WTC11 (cell line): ENCODE results near the gene ARHGAP45. TPM values are rescaled to one million over a fixed set of nuclear protein-coding genes. Genes with fewer than 3 reads are reported as not detected.

Experiments used
- ATAC-seq: fragments of 200-7000 bp; cut with Tn5 transposase; 2 replicates; pipeline ENCODE4 v1.10.0; 2021; ENCODE audit warnings: mild to moderate bottlenecking, moderate library complexity
- CTCF ChIA-PET: fragments of 300-600 bp; sonication (Branson Sonifier 250); formaldehyde crosslinking; loops from one replicate; lab custom pipeline; 2021; ENCODE audit warnings: antibody characterized with exemption; lab: Charles Lee
- POLR2A ChIA-PET: fragments of 350-600 bp; sonication (Branson Sonifier 250); formaldehyde crosslinking; loops from one replicate; lab custom pipeline; 2021; ENCODE audit warnings: antibody characterized with exemption; lab: Charles Lee
- DNase-seq: peaks from one replicate; pipeline ENCODE4 v3.0.0; 2021; ENCODE audit warnings: low spot score
- H3K27ac Mint-ChIP-seq: 2 replicates; pipeline ENCODE4 v1.8.0; 2021; ENCODE audit warnings: mixed read lengths
- H3K27me3 Mint-ChIP-seq: 2 replicates; pipeline ENCODE4 v1.8.0; 2021; ENCODE audit warnings: low read depth, mild to moderate bottlenecking, moderate library complexity, mixed read lengths
- H3K36me3 Mint-ChIP-seq: 2 replicates; pipeline ENCODE4 v1.8.0; 2021; ENCODE audit warnings: mixed read lengths
- H3K4me1 Mint-ChIP-seq: 2 replicates; pipeline ENCODE4 v1.8.0; 2022; ENCODE audit warnings: mixed read lengths
- H3K4me3 Mint-ChIP-seq: 2 replicates; pipeline ENCODE4 v1.8.0; 2021; ENCODE audit warnings: mild to moderate bottlenecking, moderate library complexity, mixed read lengths
- H3K9me3 Mint-ChIP-seq: 2 replicates; pipeline ENCODE4 v1.8.0; 2021; ENCODE audit warnings: mixed read lengths
- CREB1 ChIP-seq: sonication (generic); formaldehyde crosslinking; IDR thresholded peaks from 2 replicates; pipeline ENCODE4 v1.8.0; 2023; ENCODE audit warnings: mild to moderate bottlenecking, missing genetic modification reagents
- ELF4 ChIP-seq: sonication (generic); formaldehyde crosslinking; IDR thresholded peaks from 2 replicates; pipeline ENCODE4 v1.8.1; 2022; ENCODE audit warnings: low read depth, mild to moderate bottlenecking, moderate library complexity, missing genetic modification reagents
- FOXK1 ChIP-seq: sonication (generic); formaldehyde crosslinking; IDR thresholded peaks from 2 replicates; pipeline ENCODE4 v1.8.0; 2022; ENCODE audit warnings: mild to moderate bottlenecking, moderate library complexity, missing genetic modification reagents
- FOXP1 ChIP-seq: sonication (generic); formaldehyde crosslinking; IDR thresholded peaks from 2 replicates; pipeline ENCODE4 v1.8.0; 2022; ENCODE audit warnings: missing genetic modification reagents, mild to moderate bottlenecking, moderate library complexity, borderline replicate concordance
- GRHL2 ChIP-seq: fragments of 250-450 bp; sonication (Bioruptor Pico); IDR thresholded peaks from 2 replicates; pipeline ENCODE4 v1.8.0; 2022; ENCODE audit warnings: mild to moderate bottlenecking, moderate library complexity; ENCODE audit not compliant: insufficient replicate concordance, severe bottlenecking
- JAZF1 ChIP-seq: fragments of 250-450 bp; sonication (Bioruptor Pico); IDR thresholded peaks from 2 replicates; pipeline ENCODE4 v1.9.0; 2021; ENCODE audit warnings: moderate library complexity, mild to moderate bottlenecking, inconsistent platforms
- MLX ChIP-seq: sonication (generic); formaldehyde crosslinking; IDR thresholded peaks from 2 replicates; pipeline ENCODE4 v1.8.1; 2023; ENCODE audit warnings: mild to moderate bottlenecking, missing genetic modification reagents, moderate library complexity
- NFYB ChIP-seq: sonication (generic); formaldehyde crosslinking; conservative IDR thresholded peaks from 2 replicates; pipeline ENCODE4 v1.8.0; 2022; ENCODE audit warnings: low read depth, missing genetic modification reagents
- SOX15 ChIP-seq: fragments of 250-450 bp; sonication (Bioruptor Pico); IDR thresholded peaks from 2 replicates; pipeline ENCODE4 v1.9.0; 2021; ENCODE audit warnings: mild to moderate bottlenecking
- TEAD1 ChIP-seq: sonication (generic); formaldehyde crosslinking; IDR thresholded peaks from 2 replicates; pipeline ENCODE4 v1.8.0; 2022; ENCODE audit warnings: mild to moderate bottlenecking, missing genetic modification reagents
- ZNF219 ChIP-seq: sonication (generic); formaldehyde crosslinking; IDR thresholded peaks from 2 replicates; pipeline ENCODE4 v1.8.0; 2023; ENCODE audit warnings: missing genetic modification reagents, mild to moderate bottlenecking, borderline replicate concordance
- ZNF281 ChIP-seq: sonication (generic); formaldehyde crosslinking; IDR thresholded peaks from 2 replicates; pipeline ENCODE4 v1.8.0; 2023; ENCODE audit warnings: mild to moderate bottlenecking, missing genetic modification reagents
- total RNA-seq: library from RNA; stranded (reverse); gene quantifications from 3 replicates; pipeline ENCODE4 v1.2.3, GENCODE V29; 2021
- TF ChIP-seq, protein P1 (sequence below): fragments of 250-450 bp; sonication (Bioruptor Pico); IDR thresholded peaks from 2 replicates; pipeline ENCODE4 v1.8.0; 2021; ENCODE audit warnings: mild to moderate bottlenecking
- TF ChIP-seq, protein P2 (sequence below): sonication (generic); formaldehyde crosslinking; IDR thresholded peaks from 2 replicates; pipeline ENCODE4 v1.8.0; 2022; ENCODE audit warnings: mild to moderate bottlenecking, missing genetic modification reagents
- TF ChIP-seq, protein P3 (sequence below): fragments of 200-600 bp; IDR thresholded peaks from 2 replicates; pipeline ENCODE4 v1.8.0; 2022; ENCODE audit warnings: antibody characterized with exemption

The ARHGAP45 gene
- total RNA-seq, 1 experiment from 2014 or later, result 40.9 TPM

- TF ChIP-seq, protein P1, sequence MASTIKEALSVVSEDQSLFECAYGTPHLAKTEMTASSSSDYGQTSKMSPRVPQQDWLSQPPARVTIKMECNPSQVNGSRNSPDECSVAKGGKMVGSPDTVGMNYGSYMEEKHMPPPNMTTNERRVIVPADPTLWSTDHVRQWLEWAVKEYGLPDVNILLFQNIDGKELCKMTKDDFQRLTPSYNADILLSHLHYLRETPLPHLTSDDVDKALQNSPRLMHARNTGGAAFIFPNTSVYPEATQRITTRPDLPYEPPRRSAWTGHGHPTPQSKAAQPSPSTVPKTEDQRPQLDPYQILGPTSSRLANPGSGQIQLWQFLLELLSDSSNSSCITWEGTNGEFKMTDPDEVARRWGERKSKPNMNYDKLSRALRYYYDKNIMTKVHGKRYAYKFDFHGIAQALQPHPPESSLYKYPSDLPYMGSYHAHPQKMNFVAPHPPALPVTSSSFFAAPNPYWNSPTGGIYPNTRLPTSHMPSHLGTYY (CRISPR knock-in tag), result no peak
- TF ChIP-seq TEAD1 (CRISPR knock-in tag), result no peak
- peaks cover 15% of the 10 kb centered on the region for H3K4me1 Mint-ChIP-seq
- DNase-seq (no peak), ATAC-seq (no peak)
- ChIA-PET CTCF (interaction anchor here (0.9 to 7.5 kb wide), 4 partner anchors 9 to 182 kb away, joined by 4 to 109 read pairs (median 6); no protein-coding TSS in a partner anchor), POLR2A (interaction anchor here (0.6 to 0.7 kb wide), 3 partner anchors 9 to 32 kb away, joined by 3 to 5 read pairs (median 3); no protein-coding TSS in a partner anchor)
- peaks cover 20% of the 10 kb centered on the region for H3K9me3 Mint-ChIP-seq
- H3K27me3 Mint-ChIP-seq, result peaks cover 20% of the 10 kb centered on the region
- peaks cover 23% of the 10 kb centered on the region for H3K36me3 Mint-ChIP-seq
- peak overlapping the region; percentile 60 for H3K4me3 Mint-ChIP-seq
- no peak overlapping the region for H3K27ac Mint-ChIP-seq
These were observed 5.0 kb upstream of the ARHGAP45 start for GRCh38 chr19:1061987-1062386.

DNA sequence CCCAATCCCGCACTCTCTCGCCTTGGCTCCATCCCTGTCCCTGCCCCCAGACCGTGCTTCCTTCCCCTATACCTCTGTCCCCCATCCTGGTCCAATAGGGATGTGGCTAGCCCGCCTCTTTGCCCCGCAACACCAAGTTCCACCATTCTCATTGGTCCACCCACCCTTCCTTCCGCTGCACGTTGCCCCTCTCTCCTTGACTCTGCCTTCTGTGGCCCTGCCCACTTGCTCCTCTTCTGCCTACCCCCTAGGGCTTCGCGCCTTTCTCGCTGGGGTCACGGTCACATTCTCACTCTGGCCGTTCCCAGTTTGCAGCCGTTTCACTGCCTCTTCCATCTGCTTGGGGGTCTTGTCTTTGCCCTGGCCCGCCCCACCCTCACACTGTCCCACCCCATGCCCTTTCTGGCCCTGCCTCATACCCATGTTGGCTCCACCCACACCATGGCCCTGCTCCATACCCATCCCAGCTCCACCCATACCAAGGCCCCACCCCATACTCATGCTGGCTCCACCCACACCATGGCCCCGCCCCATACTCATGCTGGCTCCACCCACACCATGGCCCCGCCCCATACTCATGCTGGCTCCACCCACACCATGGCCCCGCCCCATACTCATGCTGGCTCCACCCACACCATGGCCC is 4.5 kb upstream of the ARHGAP45 start:
- peaks cover 17% of the 10 kb centered on the region for H3K27me3 Mint-ChIP-seq
- H3K4me1 Mint-ChIP-seq, result peaks cover 15% of the 10 kb centered on the region
- TF ChIP-seq GRHL2 (CRISPR knock-in tag) (no peak), NFYB (CRISPR knock-in tag) (peak; percentile 31; the same call in 1 of the 2 replicates)
- POLR2A ChIA-PET, result interaction anchor here (0.6 to 0.7 kb wide), 3 partner anchors 8 to 32 kb away, joined by 3 to 5 read pairs (median 3); no protein-coding TSS in a partner anchor
- DNase-seq (peak; percentile 67), ATAC-seq (peak; percentile 21)
- peaks cover 18% of the 10 kb centered on the region for H3K36me3 Mint-ChIP-seq
- H3K9me3 Mint-ChIP-seq, result peaks cover 15% of the 10 kb centered on the region
- peak overlapping the region; percentile 60 for H3K4me3 Mint-ChIP-seq
- peak overlapping the region; percentile 60; the same call in 1 of the 2 replicates for H3K27ac Mint-ChIP-seq
- CTCF ChIA-PET, result interaction anchor here (0.9 to 7.5 kb wide), 4 partner anchors 9 to 182 kb away, joined by 4 to 109 read pairs (median 6); no protein-coding TSS in a partner anchor

DNA sequence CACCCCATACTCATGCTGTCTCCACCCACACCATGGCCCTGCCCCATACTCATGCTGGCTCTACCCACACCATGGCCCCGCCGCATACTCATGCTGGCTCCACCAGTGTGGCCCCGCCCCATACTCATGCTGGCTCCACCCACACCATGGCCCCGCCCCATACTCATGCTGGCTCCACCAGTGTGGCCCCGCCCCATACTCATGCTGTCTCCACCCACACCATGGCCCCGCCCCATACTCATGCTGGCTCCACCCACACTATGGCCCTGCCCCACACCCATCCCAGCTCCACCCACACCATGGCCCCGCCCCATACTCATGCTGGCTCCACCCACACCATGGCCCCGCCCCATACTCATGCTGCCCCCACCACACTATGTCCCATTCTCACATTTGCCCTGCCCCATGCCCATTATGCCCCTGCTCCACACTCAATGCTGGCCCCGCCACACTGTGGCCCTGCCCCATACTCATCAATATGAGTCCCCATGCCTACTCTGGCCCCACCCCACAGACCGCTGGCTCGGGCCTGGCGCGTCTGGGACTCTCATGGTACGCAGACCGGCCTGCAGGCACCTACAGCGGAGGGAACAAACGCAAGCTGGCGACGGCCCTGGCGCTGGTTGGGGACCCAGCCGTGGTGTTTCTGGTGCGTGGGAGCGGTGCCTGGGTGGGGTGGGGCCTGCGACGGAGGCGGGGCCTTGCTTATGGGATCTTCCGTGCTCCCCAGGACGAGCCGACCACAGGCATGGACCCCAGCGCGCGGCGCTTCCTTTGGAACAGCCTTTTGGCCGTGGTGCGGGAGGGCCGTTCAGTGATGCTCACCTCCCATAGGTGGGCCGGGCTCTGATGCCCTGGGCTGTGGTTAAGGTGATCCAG is 3.7 kb upstream of the ARHGAP45 start:
- ATAC-seq, result no peak
- peaks cover 15% of the 10 kb centered on the region for H3K4me1 Mint-ChIP-seq
- CTCF ChIA-PET, result interaction anchor here (1.2 to 7.5 kb wide), 4 partner anchors 18 to 151 kb away, joined by 4 to 109 read pairs (median 16); partner anchors contain the start of gene ABCA7
- H3K27ac Mint-ChIP-seq, result no peak overlapping the region; the same call in 1 of the 2 replicates
- H3K36me3 Mint-ChIP-seq, result peaks cover 11% of the 10 kb centered on the region
- peak overlapping the region; percentile 65 for H3K4me3 Mint-ChIP-seq
- TF ChIP-seq ELF4 (CRISPR knock-in tag) (no peak), JAZF1 (no peak), SOX15 (CRISPR knock-in tag) (no peak), FOXP1 (CRISPR knock-in tag) (no peak), ZNF219 (CRISPR knock-in tag) (no peak), FOXK1 (CRISPR knock-in tag) (no peak), CREB1 (CRISPR knock-in tag) (no peak), ZNF281 (CRISPR knock-in tag) (no peak), MLX (CRISPR knock-in tag) (no peak)
- TF ChIP-seq, protein P2, sequence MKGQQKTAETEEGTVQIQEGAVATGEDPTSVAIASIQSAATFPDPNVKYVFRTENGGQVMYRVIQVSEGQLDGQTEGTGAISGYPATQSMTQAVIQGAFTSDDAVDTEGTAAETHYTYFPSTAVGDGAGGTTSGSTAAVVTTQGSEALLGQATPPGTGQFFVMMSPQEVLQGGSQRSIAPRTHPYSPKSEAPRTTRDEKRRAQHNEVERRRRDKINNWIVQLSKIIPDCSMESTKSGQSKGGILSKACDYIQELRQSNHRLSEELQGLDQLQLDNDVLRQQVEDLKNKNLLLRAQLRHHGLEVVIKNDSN (CRISPR knock-in tag), result no peak
- TF ChIP-seq, protein P3, sequence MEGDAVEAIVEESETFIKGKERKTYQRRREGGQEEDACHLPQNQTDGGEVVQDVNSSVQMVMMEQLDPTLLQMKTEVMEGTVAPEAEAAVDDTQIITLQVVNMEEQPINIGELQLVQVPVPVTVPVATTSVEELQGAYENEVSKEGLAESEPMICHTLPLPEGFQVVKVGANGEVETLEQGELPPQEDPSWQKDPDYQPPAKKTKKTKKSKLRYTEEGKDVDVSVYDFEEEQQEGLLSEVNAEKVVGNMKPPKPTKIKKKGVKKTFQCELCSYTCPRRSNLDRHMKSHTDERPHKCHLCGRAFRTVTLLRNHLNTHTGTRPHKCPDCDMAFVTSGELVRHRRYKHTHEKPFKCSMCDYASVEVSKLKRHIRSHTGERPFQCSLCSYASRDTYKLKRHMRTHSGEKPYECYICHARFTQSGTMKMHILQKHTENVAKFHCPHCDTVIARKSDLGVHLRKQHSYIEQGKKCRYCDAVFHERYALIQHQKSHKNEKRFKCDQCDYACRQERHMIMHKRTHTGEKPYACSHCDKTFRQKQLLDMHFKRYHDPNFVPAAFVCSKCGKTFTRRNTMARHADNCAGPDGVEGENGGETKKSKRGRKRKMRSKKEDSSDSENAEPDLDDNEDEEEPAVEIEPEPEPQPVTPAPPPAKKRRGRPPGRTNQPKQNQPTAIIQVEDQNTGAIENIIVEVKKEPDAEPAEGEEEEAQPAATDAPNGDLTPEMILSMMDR, result no peak
- POLR2A ChIA-PET, result interaction anchor here (1.9 to 2.1 kb wide), 2 partner anchors 36 to 206 kb away, joined by 6 to 9 read pairs; partner anchors contain the start of genes CIRBP and CNN2
- H3K9me3 Mint-ChIP-seq, result peaks cover 7% of the 10 kb centered on the region; the same call in 1 of the 2 replicates
- DNase-seq, result peak; percentile 83
- peaks cover 19% of the 10 kb centered on the region for H3K27me3 Mint-ChIP-seq
